Stimulated activated CD4-positive, alpha-beta T cell treated with anti-CD3 and anti-CD28 coated beads, Interleukin-15, amount 100 ng/mL, for 48 hours (primary cell): Measurements from ENCODE around the gene ALKBH7.

Experiments
- DNase-seq, 2 donors: peaks; one replicate each; pipeline ENCODE4 v3.0.0-alpha.2; 2020; ENCODE audit warnings: low read depth in 2 of 2

Gene ALKBH7

GRCh38 chr19:6424195-6424938 is 51.8 kb downstream of the ALKBH7 start, which contains the start of gene KHSRP:
Gene KHSRP (minus strand): TSS chr19:6424811. CDS start chr19:6424701, 110 bp downstream.
- DNase-seq = no peak
